ENCODE data around the gene NCOA1.

GRCh38 chr2:24643051-24643450 is 152.0 kb downstream of the NCOA1 start:
- TF ChIP-seq EZH2 (IDR thresholded peaks at IDR 0.05; ENCODE audit: borderline replicate concordance, low read depth, low read length, poor library complexity, severe bottlenecking), result no peak
- no peak for TF ChIP-seq CTCF (conservative IDR thresholded peaks at IDR 0.05; ENCODE audit: low read depth, low read length)

Measured in A673 (cell line).